T-helper 2 cell treated with Interferon-gamma antibody and Interleukin-4, amounts not matched to agents 5 μg/mL and 100 μg/mL, for 36 hours (primary cell): ENCODE measurements around the gene CHPF.

Experiments used
- DNase-seq: peaks from one replicate; pipeline ENCODE4 v3.0.0; 2021; ENCODE audit warnings: low spot score
- H3K27ac Mint-ChIP-seq: one replicate; pipeline ENCODE4 v1.8.0; 2021; ENCODE audit warnings: mild to moderate bottlenecking, mixed read lengths
- H3K27me3 Mint-ChIP-seq: one replicate; pipeline ENCODE4 v1.8.0; 2021; ENCODE audit warnings: low read depth, mixed read lengths
- H3K36me3 Mint-ChIP-seq: one replicate; pipeline ENCODE4 v1.8.0; 2021; ENCODE audit warnings: low read depth, mixed read lengths
- H3K4me1 Mint-ChIP-seq: one replicate; pipeline ENCODE4 v1.8.0; 2021; ENCODE audit warnings: low read depth, mixed read lengths
- H3K4me3 Mint-ChIP-seq: one replicate; pipeline ENCODE4 v1.8.0; 2022; ENCODE audit warnings: mild to moderate bottlenecking, moderate library complexity, mixed read lengths
- H3K9me3 Mint-ChIP-seq: one replicate; pipeline ENCODE4 v1.8.0; 2021; ENCODE audit warnings: mixed read lengths

CHPF gene

DNA sequence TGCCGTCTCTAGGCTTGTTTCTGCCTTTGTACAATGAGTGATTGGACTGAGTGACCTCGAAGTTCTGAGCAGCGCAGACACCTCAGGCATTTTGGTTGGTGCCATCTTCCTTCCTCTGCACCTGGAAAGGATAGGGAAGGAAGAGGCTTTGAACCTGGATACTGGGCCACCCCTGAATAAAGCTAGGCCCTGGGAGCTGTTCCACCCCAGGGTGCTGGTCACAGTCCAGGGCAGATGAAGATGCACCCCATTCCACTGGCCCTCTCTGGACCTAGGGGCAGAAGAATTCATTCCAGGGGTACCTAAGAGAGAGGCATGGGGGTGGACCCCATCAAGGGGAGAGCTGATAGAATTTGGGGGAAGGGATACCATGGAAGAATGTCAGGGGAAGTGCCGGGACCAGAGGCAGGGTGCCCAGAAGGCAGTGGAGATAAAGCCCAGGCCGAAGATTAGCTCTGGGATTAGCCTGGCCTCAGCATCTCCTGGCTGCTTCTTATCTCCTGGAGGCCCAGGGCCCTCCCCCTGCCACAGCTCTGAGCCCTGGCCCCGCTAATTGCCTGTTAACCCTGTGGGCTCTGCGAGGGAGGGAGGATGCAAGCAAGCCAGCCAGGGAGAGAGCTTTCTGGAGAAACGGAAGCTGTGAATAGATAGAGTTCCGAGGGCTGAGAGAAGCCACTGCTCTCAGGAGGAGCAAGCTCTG, 17.9 kb downstream of the CHPF start:
- no peak overlapping the region for H3K4me3 Mint-ChIP-seq
- H3K4me1 Mint-ChIP-seq, result peaks cover 1% of the 10 kb centered on the region
- peaks cover 86% of the 10 kb centered on the region for H3K27me3 Mint-ChIP-seq
- no peaks in the 10 kb centered on the region for H3K9me3 Mint-ChIP-seq
- no peak overlapping the region for H3K27ac Mint-ChIP-seq
- DNase-seq, result no peak
- H3K36me3 Mint-ChIP-seq, result no peaks in the 10 kb centered on the region

DNA sequence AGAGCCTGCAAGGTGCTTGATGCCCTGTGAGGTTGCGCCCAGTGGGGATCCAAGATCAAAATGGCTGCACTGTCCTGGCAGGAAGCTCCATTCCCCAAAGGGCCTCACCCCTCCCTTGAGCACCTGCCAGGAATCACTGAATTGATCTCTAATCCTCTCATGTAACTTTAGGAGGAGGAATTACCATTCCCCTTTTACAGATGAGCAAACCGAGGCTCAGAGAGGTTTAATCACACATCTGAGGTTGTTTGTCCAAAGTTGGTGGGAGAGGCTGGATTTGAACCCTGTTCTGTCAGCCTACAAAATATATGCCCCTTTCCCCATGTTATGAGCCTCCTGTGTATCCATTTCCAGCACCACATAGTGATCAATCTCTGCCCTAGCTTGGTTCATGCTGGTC, 18.8 kb downstream of the CHPF start:
- no peak for DNase-seq
- Mint-ChIP-seq H3K4me1 (peaks cover 1% of the 10 kb centered on the region), H3K27me3 (peaks cover 86% of the 10 kb centered on the region), H3K9me3 (no peaks in the 10 kb centered on the region), H3K36me3 (no peaks in the 10 kb centered on the region), H3K27ac (no peak overlapping the region), H3K4me3 (no peak overlapping the region)

DNA sequence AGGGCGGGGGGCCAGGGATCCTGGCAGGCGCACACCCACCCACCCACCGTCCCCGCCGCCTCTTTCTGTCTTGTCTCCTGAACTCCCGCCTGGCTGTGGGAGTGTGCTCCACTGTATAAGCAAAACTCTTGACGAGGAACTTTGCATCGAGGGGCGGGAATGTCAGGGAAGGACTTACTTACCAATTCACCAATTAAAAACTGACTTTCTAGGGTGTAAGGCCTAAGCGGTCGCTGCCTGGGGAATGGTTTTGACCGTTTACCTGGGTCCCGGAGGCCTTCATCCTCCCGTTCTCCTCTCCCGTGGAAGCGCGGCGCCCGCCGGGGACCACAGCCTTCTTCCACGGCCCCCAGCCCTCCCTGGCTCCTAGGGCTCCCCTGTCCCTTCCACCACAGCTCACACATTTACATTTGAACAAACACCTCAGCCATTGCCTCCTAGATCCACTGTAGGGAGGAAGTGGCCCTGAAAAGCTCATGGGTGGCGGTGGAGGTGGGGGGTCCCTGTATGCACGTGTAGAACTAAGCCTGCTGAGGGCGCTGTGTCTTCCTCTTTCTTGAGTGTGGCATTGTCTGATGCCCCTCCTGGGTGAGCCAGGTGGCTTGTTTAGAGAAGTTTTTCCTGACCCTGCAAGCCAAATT, 20.5 kb downstream of the CHPF start:
- peaks cover 1% of the 10 kb centered on the region for H3K4me1 Mint-ChIP-seq
- peaks cover 74% of the 10 kb centered on the region for H3K27me3 Mint-ChIP-seq
- H3K27ac Mint-ChIP-seq, result no peak overlapping the region
- H3K9me3 Mint-ChIP-seq, result no peaks in the 10 kb centered on the region
- H3K4me3 Mint-ChIP-seq, result no peak overlapping the region
- no peak for DNase-seq
- H3K36me3 Mint-ChIP-seq, result no peaks in the 10 kb centered on the region

DNA sequence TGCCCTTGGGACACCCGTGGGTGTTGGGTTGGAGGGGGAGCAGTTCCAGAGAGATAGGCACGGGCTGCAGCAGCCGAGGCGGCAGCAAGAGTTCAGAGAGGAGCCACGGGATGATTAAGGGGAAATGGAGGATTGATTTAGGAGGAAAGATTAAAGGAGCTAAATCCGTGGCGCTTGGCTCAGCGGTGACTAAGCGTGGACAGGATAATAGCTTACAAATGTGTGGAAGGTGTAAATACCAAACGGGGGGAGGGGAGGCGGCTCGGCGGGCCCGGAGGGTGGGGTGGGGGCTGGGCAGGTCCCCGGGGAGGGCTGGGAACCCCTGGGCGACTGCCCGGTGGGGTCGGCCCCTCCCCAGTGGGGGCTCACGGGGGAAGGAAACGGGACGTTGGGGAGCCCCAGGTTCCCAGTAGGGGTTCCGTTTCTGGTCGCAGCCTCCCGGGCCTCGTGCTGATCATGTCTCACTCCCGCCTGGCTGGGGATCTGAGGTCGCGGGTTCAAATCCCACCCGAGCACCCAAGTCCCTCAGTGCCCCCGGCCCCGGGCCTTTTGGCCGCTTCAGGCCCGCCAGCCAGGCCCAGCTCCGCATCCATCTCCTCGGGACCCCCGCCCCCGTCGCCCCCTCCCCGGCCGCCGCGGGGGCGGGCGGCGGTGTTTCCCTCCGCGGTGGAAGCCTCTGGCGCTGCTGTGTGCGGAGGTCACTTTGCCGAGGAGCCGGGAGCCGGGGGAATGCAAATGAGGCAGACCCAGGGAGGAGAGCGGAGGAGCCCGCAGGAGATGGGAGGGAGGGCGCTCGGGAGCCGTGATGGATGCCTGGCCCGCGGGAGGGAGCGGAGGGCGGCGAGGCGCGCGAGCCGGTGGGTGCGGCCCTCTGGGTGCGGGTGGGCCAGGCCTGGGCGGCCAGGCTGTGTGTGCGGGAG, 21.2 kb downstream of the CHPF start:
- Mint-ChIP-seq H3K27ac (no peak overlapping the region), H3K27me3 (peaks cover 74% of the 10 kb centered on the region), H3K36me3 (no peaks in the 10 kb centered on the region), H3K9me3 (no peaks in the 10 kb centered on the region), H3K4me1 (peaks cover 1% of the 10 kb centered on the region), H3K4me3 (no peak overlapping the region)
- DNase-seq, result no peak

DNA sequence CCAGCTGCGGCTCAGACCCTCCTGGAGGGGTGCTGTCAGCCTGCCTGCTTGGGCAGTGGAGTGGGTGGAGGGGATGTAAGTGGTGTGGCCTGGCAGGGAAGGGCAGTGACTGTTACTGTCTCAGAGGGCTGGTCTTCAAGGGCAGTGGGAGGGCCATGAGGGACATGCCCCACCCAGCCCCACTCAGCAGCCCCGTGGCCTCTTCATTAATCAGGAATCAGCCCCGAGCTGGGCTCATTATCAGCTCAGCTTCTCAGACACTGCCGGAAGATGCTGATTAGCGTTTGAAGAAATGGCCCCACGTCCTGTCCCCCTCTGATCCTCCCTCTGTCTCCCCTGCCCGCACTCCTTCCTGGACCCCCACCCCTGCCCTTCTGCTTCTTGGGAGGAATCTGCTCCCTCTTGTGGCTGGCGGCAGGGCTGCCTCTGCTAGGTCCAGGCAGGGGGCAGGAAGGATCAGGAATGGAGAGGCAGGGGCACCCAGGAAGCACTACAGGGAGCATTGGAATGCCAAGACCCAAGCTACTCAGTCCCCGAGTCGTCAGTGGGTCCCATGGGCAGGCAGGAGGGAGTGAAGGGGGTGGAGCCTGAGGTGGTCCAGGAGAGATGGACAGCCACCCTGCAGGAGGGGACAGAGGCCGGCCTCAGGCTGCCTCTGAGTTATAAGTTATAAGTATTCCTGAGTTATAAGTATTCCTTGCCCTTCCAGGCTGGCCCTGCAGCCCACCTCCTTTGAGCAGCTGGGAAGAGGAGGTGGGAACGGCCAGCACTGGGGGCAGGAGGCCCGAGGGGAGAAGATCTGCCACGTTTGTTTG, 22.3 kb downstream of the CHPF start:
- Mint-ChIP-seq H3K36me3 (no peaks in the 10 kb centered on the region), H3K27me3 (peaks cover 72% of the 10 kb centered on the region), H3K27ac (no peak overlapping the region), H3K4me1 (peaks cover 1% of the 10 kb centered on the region), H3K9me3 (no peaks in the 10 kb centered on the region), H3K4me3 (no peak overlapping the region)
- DNase-seq, result no peak

DNA sequence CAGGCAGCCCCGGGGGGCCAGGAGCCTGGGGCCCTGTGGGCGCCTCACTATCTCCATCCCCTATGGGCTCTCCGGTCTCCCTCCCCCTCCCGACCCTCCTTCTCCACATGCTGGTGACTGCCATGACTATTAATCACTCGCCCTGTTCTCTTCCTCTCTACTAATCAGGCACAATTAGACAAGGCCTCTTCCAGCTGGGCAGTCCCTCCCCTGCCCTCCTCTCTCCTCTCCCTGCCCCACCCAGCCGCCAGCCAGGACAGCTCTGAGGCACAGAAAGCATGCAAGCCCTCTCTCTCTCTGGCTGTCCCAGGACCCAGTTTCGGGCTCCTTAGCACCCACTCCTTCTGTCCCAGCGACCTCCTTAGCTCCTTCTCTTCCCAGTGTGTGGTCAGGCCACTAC, 23.5 kb downstream of the CHPF start:
- Mint-ChIP-seq H3K4me3 (no peak overlapping the region), H3K9me3 (no peaks in the 10 kb centered on the region), H3K4me1 (peaks cover 1% of the 10 kb centered on the region), H3K27me3 (peaks cover 71% of the 10 kb centered on the region), H3K36me3 (no peaks in the 10 kb centered on the region), H3K27ac (no peak overlapping the region)
- no peak for DNase-seq

DNA sequence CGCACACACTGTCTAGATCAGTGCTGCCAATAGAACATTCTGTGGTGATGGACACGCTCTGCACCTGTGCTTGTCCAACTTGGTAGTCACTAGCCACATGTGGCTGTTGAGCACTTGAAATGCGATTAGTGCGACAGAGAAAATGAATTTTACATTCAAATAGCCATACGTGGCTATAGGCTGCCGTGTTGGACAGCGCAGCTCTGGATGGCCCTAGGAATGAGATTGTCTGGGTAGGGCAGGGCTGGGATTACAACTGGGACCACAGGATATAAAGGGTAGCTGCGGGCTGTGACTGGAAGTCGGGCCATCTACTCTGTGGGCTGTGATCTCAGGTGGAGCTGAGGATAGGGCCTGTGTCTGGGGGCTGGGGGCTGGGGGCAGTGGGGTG, 24.1 kb downstream of the CHPF start:
- no peak overlapping the region for H3K27ac Mint-ChIP-seq
- DNase-seq, result no peak
- H3K4me3 Mint-ChIP-seq, result no peak overlapping the region
- H3K9me3 Mint-ChIP-seq, result no peaks in the 10 kb centered on the region
- no peaks in the 10 kb centered on the region for H3K36me3 Mint-ChIP-seq
- H3K4me1 Mint-ChIP-seq, result peaks cover 1% of the 10 kb centered on the region
- H3K27me3 Mint-ChIP-seq, result peaks cover 67% of the 10 kb centered on the region

DNA sequence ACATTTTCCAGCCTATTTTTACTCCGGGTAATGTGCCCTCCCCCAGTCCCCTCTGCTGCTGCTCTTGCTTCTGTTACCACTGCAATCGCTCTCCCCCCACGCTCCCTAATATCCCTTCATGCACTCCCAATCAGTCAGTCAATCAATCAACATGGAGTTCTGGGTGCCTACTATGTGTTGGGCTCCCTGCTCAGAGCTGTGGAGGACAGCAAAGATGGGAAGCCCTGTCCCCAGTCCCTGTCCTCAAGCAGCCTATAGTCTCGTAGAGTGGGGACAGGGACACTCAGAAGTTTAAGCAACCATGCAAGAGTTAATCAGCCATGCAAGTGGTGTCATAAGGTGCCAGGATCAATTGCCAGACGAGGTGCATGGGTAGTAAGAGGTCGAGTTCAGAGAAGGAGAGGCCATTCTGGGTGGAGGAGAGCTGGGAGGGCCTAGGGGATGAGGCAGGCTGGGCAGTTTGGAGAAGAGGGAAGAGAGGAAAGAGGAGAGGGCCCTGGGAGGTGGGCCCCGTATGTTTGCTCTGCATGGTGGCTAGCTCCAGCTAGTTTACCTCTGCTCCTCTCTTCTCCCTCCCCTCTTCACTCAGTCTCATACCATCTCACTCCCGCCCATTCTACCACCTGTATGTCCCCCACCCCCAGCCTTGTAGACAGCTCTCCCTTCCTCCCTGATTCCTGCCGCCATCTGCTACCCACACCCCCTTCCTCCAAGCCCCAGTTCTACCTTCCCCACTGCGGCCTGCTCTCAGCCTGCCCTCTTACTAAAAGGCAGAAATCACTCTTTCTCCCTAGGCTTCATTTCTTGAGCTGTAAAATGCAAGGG, 25.4 kb downstream of the CHPF start:
- H3K27ac Mint-ChIP-seq, result no peak overlapping the region

DNA sequence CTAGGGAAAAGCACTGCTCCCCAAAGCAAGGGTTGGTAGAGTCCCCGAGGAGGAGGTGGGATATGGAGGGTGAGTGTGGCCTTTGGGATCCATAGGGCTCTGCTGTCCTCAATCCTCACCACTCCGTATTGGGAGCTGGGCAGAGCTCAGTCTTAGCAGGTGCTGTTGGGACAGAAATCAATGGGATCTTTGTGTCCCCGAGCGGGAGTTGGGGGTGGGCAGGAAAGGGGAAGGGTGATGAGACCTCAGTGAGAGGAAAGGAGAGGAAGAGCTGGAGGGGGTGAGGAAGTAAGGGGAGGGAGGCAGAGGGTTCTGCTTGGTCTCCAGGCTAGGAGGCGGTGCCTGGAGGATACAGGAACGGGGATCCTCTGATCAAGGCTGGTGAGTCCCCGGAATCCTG, 26.7 kb downstream of the CHPF start:
- Mint-ChIP-seq H3K27ac (no peak overlapping the region), H3K4me1 (peaks cover 5% of the 10 kb centered on the region), H3K4me3 (no peak overlapping the region), H3K36me3 (no peaks in the 10 kb centered on the region), H3K27me3 (peaks cover 70% of the 10 kb centered on the region), H3K9me3 (no peaks in the 10 kb centered on the region)
- no peak for DNase-seq

More for the DNA sequence above, 25.4 kb downstream of the CHPF start:
- DNase-seq, result no peak
- H3K27me3 Mint-ChIP-seq, result peaks cover 66% of the 10 kb centered on the region
- H3K4me1 Mint-ChIP-seq, result peaks cover 6% of the 10 kb centered on the region
- no peak overlapping the region for H3K4me3 Mint-ChIP-seq
- H3K9me3 Mint-ChIP-seq, result no peaks in the 10 kb centered on the region
- no peaks in the 10 kb centered on the region for H3K36me3 Mint-ChIP-seq

DNA sequence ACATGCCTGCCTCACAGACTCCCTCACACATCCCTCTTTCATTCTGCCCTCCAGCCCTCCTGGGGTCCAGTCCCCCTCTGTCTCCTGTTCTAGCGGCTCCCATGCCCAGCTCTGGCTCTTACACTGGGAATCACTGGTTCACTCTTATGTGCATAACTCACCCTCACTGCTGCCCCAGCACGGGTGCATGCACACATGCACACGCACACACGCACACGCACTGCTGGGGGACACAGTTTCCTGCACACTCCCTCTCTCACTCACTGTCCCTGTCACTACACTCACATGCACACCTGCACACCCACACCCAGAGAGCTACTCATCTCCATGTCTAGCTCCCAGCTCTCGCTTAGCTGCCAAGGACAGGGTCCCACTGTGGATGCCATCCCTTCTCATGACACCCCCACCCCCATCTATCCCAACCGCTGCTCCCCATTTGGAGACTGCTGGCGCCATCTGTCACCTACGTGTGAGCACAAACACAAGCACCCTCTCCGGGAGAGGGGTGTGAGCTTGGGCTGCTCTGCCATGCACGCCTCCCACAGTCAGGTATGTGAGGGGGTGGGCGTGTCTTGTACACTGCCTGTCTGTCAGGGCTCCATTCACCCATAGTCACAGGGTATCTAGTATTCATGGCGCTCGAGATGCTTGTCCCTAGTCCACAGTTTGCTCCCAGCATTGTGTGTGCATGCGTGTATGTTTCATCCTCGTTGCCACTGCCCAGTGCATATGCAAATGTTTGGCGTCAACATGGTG, 27.6 kb downstream of the CHPF start:
- no peak for DNase-seq
- Mint-ChIP-seq H3K27ac (no peak overlapping the region), H3K36me3 (no peaks in the 10 kb centered on the region), H3K9me3 (no peaks in the 10 kb centered on the region), H3K4me3 (no peak overlapping the region), H3K27me3 (peaks cover 69% of the 10 kb centered on the region), H3K4me1 (peaks cover 5% of the 10 kb centered on the region)

DNA sequence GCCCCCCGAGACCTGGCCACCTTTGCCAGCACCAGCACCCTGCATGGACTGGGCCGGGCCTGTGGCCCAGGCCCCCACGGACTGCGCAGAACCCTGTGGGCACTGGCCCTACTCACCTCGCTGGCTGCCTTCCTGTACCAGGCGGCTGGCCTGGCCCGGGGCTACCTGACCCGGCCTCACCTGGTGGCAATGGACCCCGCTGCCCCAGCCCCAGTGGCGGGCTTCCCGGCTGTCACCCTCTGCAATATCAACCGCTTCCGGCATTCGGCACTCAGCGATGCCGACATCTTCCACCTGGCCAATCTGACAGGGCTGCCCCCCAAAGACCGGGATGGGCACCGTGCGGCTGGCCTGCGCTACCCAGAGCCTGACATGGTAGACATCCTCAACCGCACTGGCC, 28.8 kb downstream of the CHPF start:
- no peak overlapping the region for H3K4me3 Mint-ChIP-seq

DNA sequence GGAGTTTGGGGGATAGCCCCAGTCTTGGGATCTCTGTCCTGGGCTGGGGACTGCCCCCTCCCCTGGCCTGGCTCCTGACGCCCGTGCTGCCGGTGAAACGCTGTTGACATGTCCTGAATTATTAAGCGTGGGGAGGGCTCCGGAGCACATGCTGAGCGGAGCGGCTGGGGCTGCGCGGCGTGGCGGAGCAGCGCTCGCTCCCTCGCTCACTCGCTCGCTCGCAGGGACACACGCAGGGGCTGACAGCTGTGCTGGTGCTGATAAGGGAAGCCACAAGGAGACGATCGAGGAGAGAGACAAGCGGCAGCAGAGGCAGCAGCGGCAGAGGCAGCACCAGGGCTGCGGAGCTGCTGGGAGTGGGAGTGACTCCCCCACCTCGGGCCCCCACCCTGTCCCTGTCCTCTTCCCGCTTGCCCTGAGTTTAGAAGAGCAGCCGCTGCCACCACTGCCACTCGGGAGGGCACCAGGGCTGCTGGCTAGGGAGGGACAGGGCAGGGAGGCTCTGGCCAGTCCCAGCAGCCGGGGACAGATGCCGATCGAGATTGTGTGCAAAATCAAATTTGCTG, 29.3 kb downstream of the CHPF start, which contains the start of gene ASIC4:
Gene ASIC4 (plus strand): TSS at position 287 of the 566 bp plus-strand sequence. CDS start 243 bp downstream, at position 530.
- Mint-ChIP-seq H3K36me3 (no peaks in the 10 kb centered on the region), H3K9me3 (no peaks in the 10 kb centered on the region), H3K27me3 (peaks cover 77% of the 10 kb centered on the region), H3K27ac (no peak within 1 kb of the TSS), H3K4me1 (peaks cover 11% of the 10 kb centered on the region), H3K4me3 (no peak within 1 kb of the TSS)
- no peak for DNase-seq

More for the DNA sequence above, 28.8 kb downstream of the CHPF start:
- Mint-ChIP-seq H3K27ac (no peak overlapping the region), H3K27me3 (peaks cover 72% of the 10 kb centered on the region), H3K9me3 (no peaks in the 10 kb centered on the region), H3K36me3 (no peaks in the 10 kb centered on the region), H3K4me1 (peaks cover 11% of the 10 kb centered on the region)
- DNase-seq, result no peak
